Putamen (tissue), 1 donor: ENCODE results near the gene CEP76.

ENCODE experiments used
- DNase-seq: peaks from one replicate; pipeline ENCODE4 v3.0.0-alpha.2; 2016; ENCODE audit warnings: low spot score

The CEP76 gene, protein sequence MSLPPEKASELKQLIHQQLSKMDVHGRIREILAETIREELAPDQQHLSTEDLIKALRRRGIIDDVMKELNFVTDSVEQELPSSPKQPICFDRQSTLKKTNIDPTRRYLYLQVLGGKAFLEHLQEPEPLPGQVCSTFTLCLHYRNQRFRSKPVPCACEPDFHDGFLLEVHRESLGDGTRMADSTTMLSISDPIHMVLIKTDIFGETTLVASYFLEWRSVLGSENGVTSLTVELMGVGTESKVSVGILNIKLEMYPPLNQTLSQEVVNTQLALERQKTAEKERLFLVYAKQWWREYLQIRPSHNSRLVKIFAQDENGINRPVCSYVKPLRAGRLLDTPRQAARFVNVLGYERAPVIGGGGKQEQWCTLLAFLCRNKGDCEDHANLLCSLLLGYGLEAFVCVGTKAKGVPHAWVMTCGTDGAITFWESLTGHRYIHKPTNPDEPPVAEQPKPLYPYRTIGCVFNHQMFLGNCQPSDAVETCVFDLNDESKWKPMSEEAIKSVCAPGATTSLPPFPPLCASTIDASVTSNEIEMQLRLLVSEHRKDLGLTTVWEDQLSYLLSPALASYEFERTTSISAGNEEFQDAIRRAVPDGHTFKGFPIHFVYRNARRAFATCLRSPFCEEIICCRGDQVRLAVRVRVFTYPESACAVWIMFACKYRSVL

DNA sequence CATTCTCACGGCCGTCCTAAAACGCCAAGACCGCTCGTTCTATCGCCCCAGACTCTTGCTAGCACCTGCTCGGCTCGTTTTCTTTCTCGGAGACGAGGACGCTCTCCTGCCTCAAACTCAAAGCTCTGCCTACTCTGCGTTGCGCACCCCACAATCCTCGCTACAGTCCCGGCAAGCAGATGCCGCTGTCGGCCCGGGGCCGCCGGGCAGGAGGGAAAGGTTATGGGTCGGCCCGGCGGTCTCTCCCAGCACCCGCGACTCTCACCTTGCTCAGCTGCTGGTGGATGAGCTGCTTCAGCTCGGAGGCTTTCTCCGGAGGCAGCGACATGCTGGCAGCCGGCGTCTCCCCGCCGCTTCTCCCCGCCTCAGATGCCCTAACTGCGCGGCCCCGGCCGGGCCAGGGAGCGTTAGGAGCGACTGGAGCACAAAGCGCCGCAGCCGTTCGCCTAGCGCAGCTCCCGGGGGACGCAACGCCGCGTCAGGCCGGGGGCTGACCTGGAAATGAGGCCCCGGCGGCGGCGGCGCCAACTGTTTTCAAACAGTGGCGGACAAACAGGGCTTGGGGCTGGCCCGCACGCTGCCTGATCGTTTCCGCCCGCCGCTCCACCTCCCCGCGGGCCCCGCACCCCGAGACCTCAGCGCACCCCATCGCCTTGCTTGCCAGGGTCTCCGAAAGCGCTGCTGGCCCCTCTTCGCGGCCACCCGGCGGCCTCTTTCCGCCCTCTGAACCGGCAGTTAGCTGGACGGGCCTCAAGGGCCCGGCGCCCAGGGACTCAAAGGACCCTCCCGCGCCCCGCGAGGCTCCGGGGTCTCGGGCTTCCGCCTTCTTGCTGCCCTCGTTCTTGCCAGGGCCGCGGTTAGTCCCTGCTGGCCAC, at the start of gene CEP76, which contains the start of gene PSMG2:
CEP76 (minus strand) TSS at position 503 of the 875 bp plus-strand sequence; CDS start at position 328, 175 bp downstream.
PSMG2 (plus strand) TSS at position 822 of the 875 bp plus-strand sequence. CDS start 66 bp downstream, outside the sequence.
- DNase-seq, result peak; percentile 89

DNA sequence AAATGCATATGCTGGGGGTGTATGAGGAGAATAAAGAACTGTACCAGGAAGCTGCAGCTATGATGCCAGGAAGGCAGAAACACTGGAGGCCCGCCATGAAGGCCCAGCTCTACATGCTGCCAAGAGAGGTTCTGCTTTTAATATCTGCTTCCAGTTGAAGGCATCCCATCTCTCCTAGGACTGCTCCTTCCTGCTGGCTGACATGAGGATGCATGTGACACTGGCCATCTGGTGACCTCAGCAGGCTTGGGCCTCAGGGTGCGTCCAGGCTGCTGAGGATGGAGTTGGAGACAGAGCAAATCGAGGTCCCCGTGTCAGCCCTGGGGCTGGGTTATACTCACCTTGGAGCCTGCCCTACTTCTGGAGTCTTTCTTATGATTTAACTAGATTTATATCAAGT, 49.4 kb upstream of the CEP76 start:
- DNase-seq, result no peak

DNA sequence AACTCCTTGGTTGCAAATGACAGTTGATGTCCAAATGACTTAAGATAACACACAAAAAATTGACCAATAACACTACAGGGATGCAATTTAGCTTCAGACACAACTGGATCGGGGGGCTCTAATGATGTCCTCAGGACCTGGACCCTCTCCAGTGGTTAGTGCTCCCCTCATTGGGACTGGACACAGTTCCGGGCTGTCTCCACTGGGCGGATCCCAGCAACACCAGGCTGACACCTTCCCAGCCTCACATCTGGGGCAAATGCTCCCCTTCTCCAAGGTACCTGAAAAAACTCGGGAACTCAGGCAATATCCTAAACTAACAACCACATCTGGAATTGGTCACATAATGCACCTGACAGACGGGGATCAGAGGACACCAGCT, 49.0 kb upstream of the CEP76 start:
- DNase-seq, result no peak

DNA sequence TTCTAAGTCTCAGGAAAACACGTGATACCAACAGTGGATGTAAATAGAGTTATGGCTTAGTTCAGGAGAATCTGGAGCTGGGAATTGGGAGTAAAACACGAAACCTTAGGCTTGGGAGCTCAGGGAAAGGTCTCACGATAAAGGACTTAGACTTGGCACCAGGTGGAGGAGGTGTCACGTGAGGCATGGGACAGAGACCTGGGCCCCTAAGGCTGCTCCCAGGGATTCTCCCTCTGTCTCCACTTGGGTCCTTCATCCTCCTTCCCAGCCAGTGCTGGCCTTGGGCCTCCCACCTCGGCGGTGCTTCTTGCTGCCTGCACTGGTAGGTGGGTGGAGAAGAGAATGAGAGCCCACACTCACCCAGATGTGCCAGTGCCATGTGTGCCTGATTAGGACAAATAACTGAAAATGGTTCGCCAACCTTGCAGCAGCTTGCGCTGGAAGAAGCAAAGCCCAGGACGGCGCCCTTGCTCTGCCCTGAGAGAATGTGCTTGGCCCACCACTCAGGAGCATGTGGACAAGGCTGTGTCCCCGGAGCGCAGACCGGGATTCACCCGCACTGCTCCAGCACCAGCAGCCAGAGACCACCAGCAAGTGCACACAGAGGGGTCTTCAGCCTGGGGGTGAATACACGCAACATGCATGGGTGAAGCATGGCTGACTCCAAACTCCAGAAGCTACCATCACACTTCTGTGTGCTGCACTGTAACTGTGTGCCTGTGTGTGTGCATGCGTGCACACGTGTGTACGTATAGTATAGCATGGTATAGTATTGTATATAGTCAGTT, 48.4 kb upstream of the CEP76 start:
- no peak for DNase-seq

DNA sequence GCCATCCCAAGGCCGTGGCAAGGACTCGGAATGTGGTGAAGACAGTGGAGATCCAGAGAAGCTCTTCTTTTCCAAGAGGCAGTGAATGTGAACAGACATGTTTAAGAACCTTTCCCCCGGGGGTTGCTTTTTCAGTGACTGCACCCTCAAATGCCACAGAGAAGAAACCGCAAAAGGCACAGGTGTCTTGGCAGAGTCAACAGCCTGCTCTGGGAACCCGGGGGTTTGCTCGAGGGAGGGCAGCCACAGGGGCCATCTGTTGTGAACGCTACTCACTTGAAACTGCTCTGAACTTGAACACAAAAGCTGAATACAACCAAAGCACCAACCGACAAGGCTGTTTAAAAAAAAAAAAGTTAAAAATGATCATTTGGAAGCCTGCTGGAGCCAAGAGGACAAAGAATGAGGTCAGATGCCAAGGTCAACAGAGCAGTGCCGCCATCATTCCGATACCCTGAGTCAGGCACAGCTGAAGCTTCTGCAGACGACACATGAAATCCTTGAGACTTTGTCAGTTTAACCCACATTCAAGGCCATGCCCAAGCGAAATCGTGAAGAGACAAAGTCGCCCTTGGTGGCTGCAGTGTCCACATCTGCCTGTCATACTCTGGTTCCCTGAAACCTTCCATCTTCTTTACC, 47.7 kb upstream of the CEP76 start:
- no peak for DNase-seq

DNA sequence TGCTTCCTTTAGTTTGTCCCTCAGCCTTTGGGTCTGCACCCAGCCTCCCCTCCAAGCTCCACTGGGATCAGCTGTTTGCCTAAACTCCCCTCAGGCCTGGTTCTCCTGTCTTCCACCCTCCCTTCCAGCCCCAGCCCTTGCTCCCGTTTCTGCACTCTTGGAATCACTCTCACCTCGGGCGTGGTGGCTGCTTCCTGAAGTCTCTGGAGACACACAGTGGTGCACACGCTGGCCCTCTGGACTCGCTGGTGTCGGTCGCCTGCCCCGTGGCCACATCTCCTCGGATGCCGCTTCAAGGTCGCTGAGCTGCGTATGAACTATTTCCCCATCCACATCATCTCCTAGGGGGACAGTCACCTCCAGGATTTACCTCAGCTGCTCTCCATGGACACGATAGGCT, 46.6 kb upstream of the CEP76 start:
- no peak for DNase-seq

DNA sequence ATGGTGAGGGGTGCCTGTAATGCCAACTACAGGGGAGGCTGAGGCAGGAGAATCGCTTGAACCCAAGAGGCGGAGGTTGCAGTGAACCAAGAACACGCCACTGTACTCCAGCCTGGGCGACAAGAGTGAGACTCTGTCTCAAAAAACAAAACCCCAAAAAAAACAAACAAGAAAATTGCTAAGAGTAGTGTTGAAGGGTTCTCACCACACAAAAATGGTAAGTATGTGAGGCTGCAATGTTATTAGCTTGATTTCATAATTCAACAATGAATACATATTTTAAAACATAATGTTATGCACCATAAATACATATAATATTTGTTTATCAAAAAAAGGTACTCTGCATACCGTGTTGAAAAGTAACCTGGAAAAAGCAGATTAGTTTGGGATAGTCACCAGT, 46.1 kb upstream of the CEP76 start:
- no peak for DNase-seq

DNA sequence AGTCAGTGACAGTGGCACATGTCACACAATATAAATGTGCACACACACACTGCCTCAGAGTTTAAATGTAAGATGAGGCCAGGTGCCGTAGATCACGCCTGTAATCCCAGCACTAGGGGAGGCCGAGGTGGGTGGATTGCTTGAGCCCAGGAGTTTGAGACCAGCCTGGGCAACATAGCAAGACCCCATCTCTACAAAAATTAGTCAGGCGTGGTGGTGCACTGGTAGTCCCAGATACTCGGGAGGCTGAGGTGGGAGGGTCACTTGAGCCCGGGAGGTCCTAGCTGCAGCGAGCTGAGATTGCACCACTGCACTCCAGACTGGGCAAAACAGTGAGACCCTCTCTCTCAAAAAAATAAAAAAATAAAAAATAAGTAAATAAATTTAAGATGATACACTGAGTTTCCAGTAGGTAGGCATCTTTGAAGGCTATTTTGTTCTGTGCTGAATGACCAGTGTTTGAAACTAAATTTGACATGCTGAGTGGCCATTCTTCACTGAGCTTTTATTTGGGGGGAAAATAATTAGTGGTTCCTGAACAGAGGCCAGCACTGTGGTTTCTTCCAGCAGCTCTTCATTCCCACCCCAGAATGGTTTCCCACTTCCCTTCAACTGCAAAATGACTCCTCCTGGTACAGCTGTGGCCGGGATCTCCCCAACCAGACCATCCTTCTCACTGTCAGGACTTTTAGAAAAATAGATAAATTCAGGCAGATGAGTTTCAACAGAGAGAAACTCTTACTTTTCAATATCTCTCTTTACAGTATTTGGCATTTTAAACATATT, 45.2 kb upstream of the CEP76 start:
- DNase-seq, result no peak

DNA sequence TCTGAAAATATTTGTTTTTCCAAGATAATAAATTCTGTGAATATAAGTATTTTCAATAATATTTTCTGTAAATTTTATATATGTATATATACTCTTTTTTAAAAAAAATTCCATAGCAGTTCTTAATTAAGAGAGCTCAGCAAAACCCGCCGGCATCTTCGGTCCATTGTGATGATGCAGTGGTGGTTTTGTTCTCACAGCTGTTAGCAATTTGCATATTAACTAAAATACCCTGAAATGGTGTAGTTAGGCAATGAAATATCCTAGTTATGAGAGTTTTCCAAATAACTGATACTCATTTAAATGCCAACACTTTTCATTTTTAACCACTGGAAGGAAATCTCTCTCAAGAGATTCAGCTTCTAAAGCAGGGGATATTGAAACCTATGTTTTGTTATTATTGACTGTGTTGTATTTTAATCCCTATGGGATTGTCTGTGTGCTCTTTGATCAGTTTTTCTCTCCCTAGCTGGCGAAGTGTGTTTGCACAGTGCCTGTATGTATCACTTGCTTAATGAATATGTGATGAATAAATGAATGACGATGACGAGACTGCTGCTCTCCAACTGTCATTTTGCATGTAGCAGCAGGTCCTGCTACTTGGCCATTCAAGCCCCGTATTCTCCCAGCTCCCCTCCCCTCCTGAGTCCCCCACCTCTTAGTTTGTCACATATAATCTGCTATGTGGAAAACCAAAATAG, 42.7 kb upstream of the CEP76 start:
- no peak for DNase-seq

DNA sequence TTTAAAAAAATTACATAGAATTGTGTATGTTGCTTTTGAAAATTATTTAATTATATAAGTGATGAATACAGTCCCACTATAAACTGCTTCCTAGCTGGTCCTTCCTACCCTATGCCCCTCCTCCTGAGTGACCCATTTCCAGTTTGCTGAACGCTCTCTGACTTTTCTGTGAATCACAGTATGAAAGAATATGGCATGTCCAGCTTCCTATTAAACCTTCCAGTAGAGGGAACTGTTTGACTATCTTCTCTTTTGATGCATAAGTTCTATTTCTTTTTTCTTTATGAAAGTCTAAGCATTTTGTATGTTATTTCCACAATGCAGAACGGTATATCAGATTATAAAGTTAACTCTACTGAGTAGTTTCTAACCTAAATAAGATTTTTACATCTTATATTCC, 41.6 kb upstream of the CEP76 start:
- DNase-seq, result peak; percentile 23

DNA sequence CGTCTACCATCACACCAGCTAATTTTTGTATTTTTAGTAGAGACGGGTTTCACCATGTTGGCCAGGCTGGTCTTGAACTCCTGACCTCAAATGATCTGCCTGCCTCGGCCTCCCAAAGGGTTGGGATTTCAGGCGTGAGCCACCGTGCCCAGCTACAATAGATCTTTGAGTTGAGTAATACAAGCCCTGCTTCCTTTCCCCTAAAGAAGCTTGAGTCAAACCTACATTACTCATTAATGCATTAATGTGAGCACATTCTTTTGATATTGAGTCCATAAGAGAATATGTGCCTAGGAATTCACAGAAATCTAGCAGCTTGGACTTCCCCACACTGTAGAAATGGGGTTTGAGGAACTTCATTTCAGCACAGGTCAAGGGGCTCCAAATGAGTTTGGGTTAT, 39.9 kb upstream of the CEP76 start:
- no peak for DNase-seq

DNA sequence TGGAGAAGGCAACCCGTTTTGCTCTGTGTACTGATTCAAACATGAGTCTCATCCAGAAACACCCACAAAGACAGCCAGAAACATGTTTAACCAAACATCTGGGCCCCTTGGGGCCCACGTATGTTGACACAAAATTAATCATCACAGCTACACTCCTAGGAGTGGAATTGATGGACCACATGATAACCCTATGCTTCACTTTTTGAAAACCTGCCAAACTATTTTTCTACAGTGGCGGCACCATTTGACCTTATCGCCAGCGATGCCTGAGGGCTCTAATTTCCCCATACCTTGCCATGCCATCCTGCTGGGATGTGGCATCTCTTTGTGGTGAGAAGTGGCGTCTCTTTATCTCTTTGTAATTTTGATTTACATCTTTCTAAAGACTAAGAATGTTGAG, 38.8 kb upstream of the CEP76 start:
- DNase-seq, result no peak

DNA sequence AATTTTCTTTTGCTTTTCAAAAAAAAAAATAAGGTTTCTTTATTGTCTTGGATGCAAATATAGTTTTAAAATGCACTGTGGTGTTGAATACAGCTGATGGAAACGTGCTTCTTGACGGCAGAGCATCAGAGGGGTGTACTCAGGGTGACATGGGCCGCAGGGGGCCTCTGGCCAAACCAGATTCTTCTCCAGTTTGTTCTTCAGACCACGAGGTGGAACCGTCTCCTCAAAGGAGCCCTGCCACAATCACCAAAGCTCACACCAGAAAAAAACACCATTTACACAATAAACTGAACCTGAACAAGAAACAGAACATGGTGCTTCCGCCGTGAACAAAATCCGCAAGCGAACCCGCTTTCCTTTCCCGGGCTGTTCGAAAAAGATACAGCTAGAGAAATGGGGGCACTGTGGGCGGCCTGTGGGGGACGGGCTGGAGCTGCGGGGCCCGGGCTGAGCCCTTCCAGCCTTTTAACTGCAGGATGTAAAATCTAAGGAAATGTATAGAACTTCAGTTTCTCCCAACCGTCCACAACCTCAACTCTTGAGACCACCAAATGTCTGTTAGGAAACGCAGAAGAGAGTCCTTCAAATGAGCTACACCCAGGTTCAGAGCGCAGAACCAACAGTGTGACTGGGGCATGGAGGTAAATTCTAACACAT, 34.9 kb upstream of the CEP76 start:
- DNase-seq, result no peak

DNA sequence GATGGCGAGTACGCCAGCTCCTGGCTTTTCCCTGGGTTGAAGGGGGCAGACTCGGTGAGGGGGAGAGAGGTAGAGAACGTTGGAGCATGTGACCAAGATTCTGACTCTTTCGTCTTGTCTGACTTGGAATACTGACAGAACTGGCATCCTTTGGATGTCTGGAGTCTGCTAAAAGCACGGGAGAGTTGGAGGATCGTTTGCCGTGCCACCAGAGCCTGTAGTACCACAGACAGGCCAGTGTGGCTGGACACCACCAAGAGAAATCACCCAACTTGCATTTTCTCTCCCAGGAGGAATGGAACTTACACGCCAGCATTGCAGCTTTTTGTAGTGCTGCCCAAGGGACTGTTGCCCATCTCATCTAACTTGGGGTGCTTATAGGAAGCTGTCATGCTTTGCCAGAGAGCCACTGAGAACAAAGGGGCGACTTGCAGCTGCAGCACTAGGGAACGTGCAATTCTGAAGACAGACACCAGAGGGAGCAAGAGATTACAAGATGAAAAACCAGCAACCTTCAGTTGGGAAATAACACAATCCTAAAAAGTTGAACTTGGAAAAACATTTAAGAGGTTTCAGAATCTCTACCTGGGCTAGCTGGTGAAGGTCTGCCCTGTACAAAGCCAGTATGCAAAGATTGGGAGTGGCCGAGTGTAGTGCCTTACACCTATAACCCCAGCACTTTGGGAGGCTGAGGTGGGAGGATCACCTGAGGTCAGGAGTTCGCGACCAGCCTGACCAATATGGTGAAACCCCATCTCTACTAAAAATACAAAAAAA, 24.4 kb upstream of the CEP76 start:
- peak; percentile 75 for DNase-seq

DNA sequence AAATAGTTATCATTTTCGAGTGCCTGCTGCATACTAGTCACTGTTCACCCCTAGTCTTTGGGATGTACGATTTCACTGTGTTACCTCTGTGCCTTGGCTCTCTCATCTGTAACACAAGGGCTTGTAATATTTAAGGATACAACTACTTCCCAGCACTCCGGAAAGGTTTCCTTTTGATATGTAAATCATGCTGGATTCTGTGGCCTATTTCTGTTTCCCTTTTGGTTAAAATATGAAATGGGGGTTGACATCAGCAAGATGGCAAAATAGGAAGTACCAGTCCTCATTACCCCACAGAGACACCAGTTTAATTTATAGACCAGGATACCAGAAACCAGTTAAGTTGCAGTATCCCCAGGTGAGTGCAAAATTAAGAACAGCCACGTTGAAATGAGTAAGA, 23.8 kb upstream of the CEP76 start:
- no peak for DNase-seq

DNA sequence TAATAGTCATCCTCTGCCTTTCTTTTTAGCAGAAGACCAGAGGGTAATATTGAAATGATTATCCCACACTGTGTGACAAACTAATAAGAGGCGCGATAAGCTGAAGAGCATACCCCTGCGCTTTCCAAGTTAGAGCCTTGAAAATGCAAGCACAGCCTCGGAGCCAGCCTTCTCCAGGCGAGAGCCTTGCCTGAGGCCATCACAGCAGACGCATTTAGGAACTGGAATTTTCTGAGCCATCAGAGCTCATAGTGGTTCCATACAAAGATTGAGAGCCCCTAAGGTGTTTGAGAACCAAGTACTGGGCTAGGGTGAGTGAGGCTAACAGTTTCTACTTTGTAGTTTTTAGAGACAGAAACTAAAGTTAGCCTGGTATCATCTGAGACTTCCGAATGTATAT, 20.2 kb upstream of the CEP76 start:
- DNase-seq, result no peak

DNA sequence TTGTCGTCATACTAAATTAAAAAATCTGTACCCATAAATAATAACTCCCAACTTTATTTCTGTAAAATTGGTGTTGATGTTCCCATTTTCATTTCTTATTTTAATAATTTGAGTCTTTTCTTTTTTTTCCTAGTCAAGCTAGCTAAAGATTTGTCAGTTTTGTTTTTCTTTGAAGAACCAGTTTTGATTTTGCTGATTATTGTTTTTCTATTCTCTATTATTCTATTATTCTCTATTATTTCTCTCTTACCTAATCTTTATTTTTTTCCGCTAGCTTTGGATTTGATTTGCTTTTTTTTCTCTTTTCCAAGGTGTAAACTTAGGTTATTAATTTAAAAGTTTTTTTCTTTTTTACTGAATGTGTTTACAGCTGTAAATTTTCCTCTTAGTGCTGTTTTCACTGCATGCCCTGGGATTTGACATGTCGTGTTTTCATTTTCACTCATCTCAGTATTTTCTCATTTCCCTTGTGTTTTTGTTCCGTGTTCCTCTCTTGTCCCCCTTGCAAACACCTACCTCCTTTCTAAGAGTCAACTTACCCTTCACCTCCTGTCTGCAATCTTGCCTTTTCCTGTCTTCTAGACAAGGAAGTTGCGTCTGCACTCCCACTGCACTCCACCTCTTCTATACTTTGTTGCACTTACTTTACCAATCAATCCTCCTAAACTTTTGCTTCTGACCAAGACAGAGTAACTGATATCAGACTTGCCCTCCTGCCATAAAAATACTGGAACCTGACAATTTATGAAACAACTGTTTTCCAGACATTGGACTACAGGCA, 19.2 kb upstream of the CEP76 start:
- no peak for DNase-seq

DNA sequence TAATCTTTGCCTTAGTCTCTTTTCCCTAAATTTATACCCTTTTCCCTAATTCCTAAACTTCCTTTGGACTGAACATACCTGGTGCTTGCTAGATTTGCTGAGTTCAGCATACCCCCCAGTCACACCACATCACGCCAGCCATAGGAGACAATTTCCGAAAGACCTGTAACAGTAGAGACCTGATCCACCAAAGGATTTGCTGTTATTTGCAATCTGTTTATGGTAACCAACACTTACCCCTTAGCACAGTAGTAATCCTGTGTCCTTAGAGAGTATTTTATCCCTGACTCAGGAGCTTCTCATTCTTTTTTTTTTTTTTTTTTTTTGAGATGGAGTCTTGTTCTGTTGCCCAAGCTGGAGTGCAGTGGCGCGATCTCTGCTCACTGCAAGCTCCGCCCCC, 8.9 kb upstream of the CEP76 start:
- DNase-seq, result no peak
